ENCODE measurements around the gene RTTN. TPM values are rescaled to one million over a fixed set of nuclear protein-coding genes. Genes with fewer than 3 reads are reported as not detected.

The RTTN gene
- total and polyA plus RNA-seq, 9 of the 15 experiments (the other 6 are each of a cell fraction or from before 2014, with no cell fraction given) = 3.1 to 18.3 (median 10.6) TPM

- TF ChIP-seq MLX (CRISPR knock-in tag; conservative IDR thresholded peaks at IDR 0.05) (no peak), ELK1 (CRISPR knock-in tag; IDR thresholded peaks at IDR 0.05) (no peak)
Observed at GRCh38 chr18:70078106-70078505, 127.4 kb downstream of the RTTN start (continued).

- DNase-seq (ENCODE audit: extremely low read depth in 1 of 4, low spot score in 3 of 4) (no peak), ATAC-seq (no peak), FAIRE-seq (no peak)
- no TSS peak for BruUV-seq (replicated peaks)
- Histone ChIP-seq H3K4me2 (ENCODE audit: insufficient read depth, low read length) (no peak overlapping the region), H3K36me3 (ENCODE audit: control insufficient read depth, insufficient read depth, low read length) (0 out of 3 replicates have a peak, but pooled peaks cover 2% of the 10 kb centered on the region), H4K20me1 (replicated peaks; ENCODE audit: control insufficient read depth, insufficient read depth, low read length) (no peaks in the 10 kb centered on the region), H3K4me3 (no peak overlapping the region), H3K9me3 (replicated peaks; ENCODE audit: control insufficient read depth, insufficient read depth, low read depth, low read length) (no peaks in the 10 kb centered on the region), H3K79me2 (ENCODE audit: control insufficient read depth, insufficient read depth, low read length) (no peaks in the 10 kb centered on the region), H3K4me1 (replicated peaks in 1 of 2; ENCODE audit: control insufficient read depth in 2 of 2, insufficient read depth in 2 of 2, low read length in 2 of 2) (no peaks in the 10 kb centered on the region), H3K27ac (ENCODE audit: extremely low read depth, low read depth, low read length) (no peak overlapping the region), H2AFZ (ENCODE audit: low read depth, low read length) (no peak overlapping the region), H3K27me3 (ENCODE audit: control insufficient read depth in 2 of 2, insufficient read depth in 2 of 2, low read length in 2 of 2) (no peaks in the 10 kb centered on the region), H3K9ac (ENCODE audit: insufficient read depth in 1 of 2, low read depth in 2 of 2, low read length in 2 of 2) (no peak overlapping the region), H3K9me1 (ENCODE audit: control insufficient read depth, insufficient read depth, low read length) (no peaks in the 10 kb centered on the region)
- in situ Hi-C loops (cut with MboI) = no loop called here
- POLR2A ChIA-PET = no interaction called here
- intact Hi-C loops (cut with micrococcal nuclease) = loop anchor here (10.0 kb wide), 1 partner anchor 131 kb away; the partner anchor contains the start of gene CD226
- CTCF ChIA-PET (ENCODE audit: low intra/inter-chr PET ratio) = no interaction called here
- TF ChIP-seq ETS1 (conservative IDR thresholded peaks at IDR 0.05; ENCODE audit: control insufficient read depth, low read depth, low read length) (no peak), ARID4B (CRISPR knock-in tag; IDR thresholded peaks at IDR 0.05) (no peak), HINFP (tag; conservative IDR thresholded peaks at IDR 0.05; ENCODE audit: low read depth) (no peak), ELK3 (CRISPR knock-in tag; IDR thresholded peaks at IDR 0.05) (no peak), ZNF395 (CRISPR knock-in tag; IDR thresholded peaks at IDR 0.05) (no peak)
Observed at GRCh38 chr18:70075906-70076305, 129.6 kb downstream of the RTTN start.
